Endometrium (tissue), 2 donors: ENCODE data around the gene MANSC4.

ENCODE experiments used
- FAIRE-seq: peaks from 2 replicates; lab custom pipeline; 2012; peaks lifted over from hg19 to GRCh38; lab: Jason Lieb, UNC
- donor health status: control.
- donor health status: control.

MANSC4 gene

DNA sequence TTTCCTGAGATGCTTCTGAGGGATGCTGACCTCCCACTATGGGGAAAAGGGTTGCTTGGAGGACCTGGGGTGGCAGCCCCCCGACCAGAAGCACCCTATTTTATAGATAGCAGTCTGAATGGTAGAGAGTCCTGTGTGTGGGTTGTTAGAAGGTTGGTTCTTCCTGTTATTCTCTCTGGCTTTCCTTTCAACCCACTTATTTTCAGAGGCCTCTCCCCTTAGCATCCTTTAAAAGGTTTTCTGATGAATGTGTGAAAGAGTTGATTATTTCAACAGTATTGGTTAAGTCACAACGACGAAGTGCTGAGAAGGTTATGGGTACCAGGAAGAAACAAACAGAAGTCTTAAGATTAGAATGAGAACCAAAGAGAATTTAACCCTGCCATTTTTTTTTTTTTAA lies 20.8 kb upstream of the MANSC4 start:
- no peak for FAIRE-seq

DNA sequence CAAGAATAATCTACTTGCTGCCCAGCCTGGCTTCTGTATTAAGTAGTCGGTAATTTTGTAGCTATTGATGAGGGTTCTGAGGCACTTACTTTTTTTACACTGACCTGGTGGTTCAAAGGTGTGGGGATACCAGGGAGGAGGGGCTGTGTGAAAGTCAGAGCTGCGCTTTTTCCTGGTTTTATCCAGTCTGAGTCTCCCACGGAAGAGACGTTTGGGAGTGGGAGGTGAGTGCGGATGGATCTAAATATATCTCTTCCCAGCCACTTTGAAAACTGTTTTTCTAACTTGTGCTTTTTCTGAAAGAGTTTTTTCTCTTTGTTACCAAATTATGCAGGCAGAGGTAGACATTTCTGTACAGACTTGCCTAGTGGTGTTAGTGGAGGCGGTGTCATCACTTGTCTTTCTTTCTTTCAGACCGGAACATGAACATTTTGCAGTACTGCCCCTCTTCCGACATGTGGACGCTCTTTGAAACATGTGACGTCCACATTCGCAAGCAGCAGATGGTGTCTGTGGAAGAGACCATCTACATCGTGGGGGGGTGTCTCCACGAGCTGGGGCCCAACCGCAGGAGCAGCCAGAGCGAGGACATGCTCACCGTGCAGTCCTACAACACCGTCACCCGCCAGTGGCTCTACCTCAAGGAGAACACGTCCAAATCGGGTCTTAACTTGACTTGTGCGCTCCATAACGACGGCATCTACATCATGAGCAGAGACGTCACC lies 17.4 kb upstream of the MANSC4 start:
- FAIRE-seq: no peak

DNA sequence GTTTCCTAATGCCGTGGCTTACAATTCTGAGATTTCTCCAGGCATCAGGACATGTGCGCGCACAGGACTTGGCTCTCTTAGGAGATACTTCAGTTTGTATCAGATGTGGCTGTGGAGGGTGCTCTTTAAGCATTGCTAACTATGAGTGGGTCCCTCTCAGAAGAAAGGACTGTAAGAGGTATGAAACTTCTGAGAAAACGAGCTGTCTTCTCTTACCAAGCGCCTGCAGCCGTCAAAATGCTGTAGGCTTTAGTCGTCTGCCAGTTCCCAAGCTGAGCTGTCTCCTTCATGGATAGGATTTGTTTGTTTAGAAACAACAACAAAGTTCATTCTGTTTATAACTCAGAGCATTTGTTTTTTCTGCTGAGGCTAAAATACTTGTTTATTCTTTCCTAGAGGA lies 16.1 kb upstream of the MANSC4 start:
- peak; percentile 8 for FAIRE-seq

DNA sequence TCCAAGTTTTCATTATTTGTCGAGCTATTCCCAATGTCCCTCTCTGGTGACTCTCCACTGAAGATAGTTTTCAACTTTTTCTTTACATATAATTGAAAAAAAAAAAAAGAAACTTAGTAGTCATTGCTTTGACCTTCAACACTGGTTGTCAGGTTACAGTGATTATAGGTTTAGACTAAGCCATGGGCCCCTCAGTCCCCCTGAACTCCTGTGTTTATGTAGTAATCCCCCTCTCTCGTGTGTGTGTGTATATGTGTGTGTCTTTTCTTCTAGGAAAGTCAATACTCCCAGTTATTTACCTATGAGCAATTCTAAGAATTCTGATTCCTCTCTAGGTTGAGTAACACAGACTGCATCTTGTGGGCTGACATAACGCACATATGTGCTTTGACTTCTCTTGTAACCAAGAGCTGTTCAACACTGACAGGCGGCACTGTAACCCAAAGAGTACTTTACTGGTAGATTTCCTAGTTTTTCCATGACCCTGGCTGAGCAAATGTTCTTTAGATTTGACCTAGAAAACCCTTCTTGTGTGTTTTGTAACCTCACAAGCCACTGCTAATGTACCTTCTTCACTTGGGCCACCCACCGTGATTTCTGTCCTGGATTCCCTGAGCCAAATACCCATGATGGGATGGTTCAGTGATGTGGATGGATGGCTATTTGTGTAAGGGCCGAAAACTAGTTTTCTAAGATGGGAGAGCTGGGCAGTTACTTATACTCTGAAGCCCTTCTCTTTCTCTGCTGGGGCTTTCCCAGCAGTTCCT lies 15.0 kb upstream of the MANSC4 start:
- no peak for FAIRE-seq

GRCh38 chr12:27790179-27790578 lies 10.1 kb upstream of the MANSC4 start:
- FAIRE-seq: no peak

DNA sequence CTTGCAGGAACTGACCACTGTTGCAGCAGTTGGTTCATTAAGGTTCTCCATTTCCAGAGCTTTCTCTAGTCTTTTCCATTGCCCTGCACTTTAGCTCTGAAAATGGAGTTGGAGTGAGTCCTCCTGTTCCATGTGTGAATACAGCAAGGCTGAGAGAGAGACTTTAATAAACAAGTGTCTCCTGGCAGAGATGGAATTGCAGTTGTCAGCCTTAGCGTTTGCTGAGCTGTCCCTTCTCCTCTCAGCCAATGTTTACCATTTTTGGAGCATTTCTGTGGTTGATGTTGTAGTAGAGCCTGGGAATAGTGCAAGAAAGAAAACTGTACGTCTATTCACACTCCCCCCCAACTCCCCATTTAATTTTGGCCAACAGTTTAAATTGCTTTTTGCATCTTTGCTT lies 7.5 kb upstream of the MANSC4 start:
- FAIRE-seq: no peak

DNA sequence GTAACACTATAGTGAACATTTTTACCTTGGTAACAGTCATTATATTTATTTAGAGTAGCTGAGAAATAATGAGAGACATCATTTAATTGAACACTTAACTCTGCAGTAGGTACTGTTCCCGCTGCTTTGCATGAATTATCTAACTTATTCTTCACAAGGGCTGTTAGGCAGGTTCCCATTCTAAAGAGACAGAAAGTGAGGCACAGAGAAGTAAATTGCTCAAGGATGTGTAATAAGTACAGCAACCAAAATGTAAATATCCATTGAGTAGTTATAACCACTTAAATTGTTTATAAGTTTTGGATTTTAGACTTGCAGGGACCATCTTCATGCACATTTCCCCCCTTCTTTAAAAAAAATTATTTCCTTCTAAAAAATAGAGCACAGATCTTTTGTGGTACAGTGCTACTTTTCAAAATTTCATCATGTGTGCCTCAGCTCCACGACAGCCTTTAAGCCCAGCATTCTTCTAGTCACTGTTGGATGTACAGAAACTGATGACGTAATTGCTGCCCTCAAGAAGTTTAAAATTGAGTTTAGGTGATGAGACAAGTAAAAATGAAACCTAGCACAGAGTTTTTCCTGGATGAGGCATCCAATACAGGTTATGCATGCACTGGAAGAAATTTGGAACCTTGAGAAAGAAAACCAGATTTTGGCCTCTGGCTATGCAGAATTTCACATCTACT lies 6.0 kb upstream of the MANSC4 start:
- no peak for FAIRE-seq

DNA sequence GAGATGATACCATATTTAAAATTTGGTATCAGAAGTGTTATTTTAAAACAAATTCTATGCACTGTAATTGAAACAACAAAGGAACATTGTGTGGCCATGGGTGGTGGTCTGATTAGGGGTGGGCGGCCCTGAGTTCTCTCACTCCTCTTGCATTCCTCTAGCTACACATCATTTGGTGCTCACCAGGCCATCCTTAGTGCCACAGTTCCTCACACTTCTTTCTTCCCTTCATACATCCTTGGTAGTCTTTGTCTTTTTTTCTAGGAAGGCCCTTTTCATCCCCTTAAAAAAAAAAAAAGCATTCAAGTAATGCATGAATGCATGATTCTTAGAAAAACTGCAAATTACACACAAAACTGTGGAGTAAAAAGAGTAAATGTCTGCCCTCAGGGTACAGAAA lies 2.4 kb upstream of the MANSC4 start:
- FAIRE-seq: no peak

DNA sequence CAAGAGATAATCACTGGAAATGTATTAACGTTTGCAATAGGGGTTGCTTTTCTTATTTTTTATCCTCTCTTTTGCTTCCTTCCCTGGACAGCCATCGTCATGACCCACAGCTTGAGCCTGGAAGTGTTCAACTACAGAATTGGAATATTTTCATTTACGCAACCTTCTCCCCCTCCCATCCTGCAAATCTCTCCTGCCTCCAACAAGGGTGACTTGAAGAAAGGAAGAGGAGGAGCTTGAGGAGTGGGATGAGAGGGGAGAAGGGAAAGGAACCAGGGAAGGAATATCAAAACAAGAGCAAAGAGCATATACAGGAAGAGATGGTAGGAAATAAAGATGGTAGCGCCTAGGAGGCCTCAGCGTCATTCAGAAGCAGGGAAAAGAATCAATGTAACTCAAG lies 1.6 kb upstream of the MANSC4 start:
- FAIRE-seq: no peak

GRCh38 chr12:27780612-27781408 lies 774 bp upstream of the MANSC4 start:
- no peak for FAIRE-seq

DNA sequence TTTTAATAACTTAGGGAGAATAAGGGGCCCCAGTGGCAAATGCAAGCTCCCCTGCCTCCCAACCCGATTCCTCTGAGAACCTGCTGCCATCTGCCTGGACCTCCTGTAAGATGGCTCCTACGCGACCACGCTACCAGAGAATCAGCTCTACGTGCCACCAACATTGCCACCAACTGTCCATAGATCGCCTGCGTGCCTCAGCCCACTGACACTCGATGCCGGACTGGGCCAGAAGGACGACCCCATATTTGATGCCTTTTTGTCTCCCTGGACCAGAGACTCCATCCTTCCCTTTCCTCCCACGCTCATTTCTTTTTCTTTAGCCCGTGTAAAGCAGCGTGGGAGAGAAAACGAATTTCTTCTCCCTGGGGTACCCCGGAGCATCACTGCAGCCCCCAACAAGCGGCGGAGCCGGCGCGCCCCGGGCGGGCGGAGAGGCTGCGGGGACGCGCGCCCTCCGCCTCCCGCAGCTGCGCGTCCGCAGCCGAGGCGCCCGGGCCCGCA lies 568 bp downstream of the MANSC4 start:
- FAIRE-seq: no peak

DNA sequence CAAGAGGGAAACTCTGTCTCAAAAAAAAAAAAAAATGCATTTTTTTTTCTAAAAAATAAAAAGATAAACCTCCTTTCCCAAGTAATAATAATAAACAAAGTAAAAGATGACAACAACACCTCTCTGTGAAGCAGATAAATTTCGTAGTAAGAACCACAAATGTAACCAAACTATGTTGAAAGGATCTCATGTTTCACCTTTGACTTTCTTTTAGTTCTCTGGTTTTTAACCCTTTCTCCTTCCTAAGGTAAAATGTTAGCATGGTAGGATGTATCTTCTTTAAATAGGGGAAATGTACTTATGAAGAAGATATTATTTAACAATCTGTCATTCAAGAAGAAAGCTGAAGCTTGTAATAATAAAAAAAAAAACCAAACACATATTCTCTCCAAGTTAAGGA lies 1.8 kb downstream of the MANSC4 start:
- no peak for FAIRE-seq

DNA sequence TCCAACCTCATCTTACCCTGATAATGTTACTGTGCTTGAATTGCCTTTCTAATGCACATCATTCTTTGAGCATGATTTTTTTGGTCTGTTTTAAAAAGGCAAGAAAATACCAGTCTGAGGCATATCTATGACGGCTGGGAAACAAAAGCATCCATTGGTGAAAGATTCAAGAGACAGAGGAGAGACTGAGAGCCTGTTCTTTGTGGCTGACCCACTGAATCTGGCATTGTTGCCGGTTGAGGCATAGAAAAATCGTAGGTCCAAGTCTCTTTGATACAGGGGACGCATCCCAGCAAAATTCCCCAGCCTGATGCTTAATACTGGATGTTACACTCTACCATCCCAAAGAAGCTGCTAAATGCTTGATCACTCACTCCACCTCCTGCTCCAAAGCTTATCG lies 2.9 kb downstream of the MANSC4 start:
- no peak for FAIRE-seq

- no peak for FAIRE-seq
Measured at GRCh38 chr12:27772328-27773049, 7.5 kb downstream of the MANSC4 start.

DNA sequence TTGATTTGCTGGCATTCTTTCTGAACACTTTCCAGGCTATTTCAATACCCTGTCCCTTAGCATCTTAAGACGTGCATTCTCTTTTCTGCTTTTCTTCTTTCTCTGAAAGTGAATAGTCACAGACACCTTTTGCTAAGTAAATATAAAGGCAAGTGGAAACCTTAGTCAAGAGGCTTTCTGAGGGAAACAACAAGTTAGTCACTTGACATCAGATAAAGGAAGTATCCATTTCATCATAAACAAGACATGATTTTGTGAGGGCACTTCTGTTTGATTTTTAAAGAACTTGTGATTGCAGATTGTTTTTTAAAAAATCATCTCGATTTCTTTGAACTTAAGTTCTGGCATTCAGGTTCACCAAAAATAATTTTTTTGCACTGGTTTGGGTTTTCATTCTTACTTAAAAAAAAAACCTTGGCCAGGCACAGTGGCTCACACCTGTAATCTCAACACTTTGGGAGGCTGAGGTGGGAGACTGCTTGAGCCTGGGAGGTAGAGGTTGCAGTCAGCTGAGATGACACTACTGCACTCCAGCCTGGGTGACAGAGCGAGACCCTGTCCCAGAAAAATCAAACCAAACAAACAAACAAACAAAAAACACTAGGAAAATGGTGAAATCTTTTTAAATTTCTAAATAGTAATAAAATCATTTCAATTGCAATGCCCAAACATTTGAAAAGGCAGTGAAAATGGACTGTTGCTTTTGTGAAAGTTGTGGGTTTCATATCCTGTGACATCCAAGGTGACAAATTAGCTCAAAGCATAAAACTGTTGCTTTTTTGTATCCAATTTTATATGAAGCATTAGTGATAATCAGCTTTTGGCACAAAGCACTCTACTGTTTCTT lies 8.3 kb downstream of the MANSC4 start:
- no peak for FAIRE-seq

GRCh38 chr12:27769142-27769673 lies 10.8 kb downstream of the MANSC4 start:
- FAIRE-seq: no peak

DNA sequence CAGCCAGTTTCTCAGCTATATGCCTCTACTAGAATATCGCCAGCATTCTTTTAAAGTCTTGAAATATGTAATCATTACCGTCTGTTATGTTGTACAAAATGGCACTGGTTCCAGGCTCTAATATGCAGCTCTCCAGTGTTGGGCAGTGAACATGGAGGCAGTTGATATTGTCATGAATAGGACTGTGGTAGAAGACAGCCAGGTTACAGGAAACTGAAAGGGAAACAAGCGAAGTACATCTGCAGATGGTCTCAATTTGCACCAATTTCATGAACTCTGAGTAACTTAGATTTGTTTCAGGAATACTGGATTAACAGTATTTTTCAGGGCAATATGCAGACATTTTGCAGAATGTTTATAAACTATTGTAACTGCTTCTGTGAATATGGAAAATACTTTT lies 13.4 kb downstream of the MANSC4 start:
- no peak for FAIRE-seq

DNA sequence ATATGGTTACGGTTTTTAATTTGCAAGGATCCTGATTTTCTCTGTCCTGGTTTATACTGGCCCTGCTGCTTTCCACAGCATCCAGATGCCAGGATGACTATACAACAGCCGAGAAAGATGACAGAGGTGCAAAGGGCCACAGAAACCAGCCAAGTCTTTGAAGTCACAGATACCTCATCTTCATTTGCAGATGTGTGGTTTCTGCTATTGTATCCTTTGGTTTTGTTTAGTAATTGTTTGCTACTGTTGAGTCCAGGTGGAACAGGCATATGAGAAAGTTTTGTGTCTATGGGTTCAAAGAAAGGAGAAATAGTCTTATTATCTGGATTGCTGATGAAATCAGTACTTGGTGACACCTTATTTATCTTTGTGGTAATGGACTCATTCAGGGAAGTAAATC lies 17.3 kb downstream of the MANSC4 start:
- no peak for FAIRE-seq

DNA sequence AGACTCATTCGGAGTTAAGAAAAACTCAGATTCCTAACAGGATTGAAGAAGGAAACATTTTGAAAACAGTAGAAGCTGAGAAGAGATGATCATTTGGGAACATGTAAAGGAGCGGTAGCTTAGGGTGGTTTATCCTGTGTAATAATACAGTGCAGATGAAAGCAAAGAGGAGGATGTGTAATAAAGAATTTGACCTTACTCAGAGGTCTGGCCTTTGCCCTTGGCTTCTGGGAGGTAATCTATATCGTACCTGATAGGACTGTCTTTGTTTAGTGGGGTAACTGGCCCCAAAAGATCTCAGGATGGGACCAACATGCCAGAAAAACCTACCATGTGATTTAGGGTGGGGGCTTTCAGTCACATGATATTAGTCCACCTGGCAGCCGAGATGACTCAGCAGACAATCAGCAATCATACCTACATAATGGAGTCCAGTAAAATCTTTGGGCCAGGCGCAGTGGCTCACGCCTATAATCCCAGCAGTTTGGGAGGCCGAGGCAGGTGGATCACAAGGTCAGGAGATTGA lies 23.3 kb downstream of the MANSC4 start:
- no peak for FAIRE-seq

- no peak for FAIRE-seq
Measured at GRCh38 chr12:27754795-27755194, 25.2 kb downstream of the MANSC4 start.
